DND-41 (cell line): ENCODE results near the gene OR2C3.

ENCODE experiments used
- EZH2 ChIP-seq: IDR thresholded peaks from 3 replicates; pipeline ENCODE4 v1.6.1; 2012; ENCODE audit warnings: borderline replicate concordance, low read depth, mild to moderate bottlenecking, moderate library complexity, low read length, inconsistent platforms; ENCODE audit not compliant: severe bottlenecking
- TF ChIP-seq, protein P1 (sequence below): IDR thresholded peaks from 2 replicates; pipeline ENCODE4 v1.5.1; 2012; ENCODE audit warnings: borderline replicate concordance, low read length, moderate library complexity, mild to moderate bottlenecking; ENCODE audit not compliant: poor library complexity, severe bottlenecking; ENCODE audit errors: extremely low read depth

DNA sequence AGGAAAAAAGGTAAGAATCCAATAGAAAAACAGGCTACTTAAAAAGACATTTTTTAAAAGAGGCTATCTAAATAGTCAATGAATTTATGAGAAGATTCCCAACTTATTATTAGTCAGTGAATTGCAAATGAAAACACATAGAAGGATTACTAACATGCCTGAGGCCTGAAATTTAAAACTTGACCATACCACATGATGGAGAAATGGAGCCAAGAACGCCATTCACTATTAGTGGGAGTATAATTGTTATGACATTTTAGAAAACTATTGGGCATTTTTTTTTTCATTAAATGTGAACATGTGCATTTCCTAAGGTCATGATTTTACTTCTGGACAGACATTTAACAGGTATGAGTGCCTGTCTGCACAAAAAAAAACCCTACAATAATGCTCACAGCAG, 53.5 kb downstream of the OR2C3 start:
- TF ChIP-seq, protein P1, sequence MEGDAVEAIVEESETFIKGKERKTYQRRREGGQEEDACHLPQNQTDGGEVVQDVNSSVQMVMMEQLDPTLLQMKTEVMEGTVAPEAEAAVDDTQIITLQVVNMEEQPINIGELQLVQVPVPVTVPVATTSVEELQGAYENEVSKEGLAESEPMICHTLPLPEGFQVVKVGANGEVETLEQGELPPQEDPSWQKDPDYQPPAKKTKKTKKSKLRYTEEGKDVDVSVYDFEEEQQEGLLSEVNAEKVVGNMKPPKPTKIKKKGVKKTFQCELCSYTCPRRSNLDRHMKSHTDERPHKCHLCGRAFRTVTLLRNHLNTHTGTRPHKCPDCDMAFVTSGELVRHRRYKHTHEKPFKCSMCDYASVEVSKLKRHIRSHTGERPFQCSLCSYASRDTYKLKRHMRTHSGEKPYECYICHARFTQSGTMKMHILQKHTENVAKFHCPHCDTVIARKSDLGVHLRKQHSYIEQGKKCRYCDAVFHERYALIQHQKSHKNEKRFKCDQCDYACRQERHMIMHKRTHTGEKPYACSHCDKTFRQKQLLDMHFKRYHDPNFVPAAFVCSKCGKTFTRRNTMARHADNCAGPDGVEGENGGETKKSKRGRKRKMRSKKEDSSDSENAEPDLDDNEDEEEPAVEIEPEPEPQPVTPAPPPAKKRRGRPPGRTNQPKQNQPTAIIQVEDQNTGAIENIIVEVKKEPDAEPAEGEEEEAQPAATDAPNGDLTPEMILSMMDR = no peak
- no peak for TF ChIP-seq EZH2
